M059J (cell line): ENCODE data around the gene DAZAP2. TPM values are rescaled to one million over a fixed set of nuclear protein-coding genes. Genes with fewer than 3 reads are reported as not detected.
"Not testable (repeated sequence)": the region's sequence is repeated elsewhere in the genome, so short reads cannot be mapped to it uniquely, and the experiment has no call there.

ENCODE experiments used
- DNase-seq: peaks from one replicate; pipeline ENCODE4 v3.0.0-alpha.2; 2012; ENCODE audit warnings: low read depth
- total RNA-seq: library from RNA; depleted of rRNA; stranded (reverse); fragments of >200 nt; shearing (Covaris generic); gene quantifications from 2 replicates; pipeline ENCODE4 v1.2.3, GENCODE V29; 2014

DAZAP2 gene
- total RNA-seq, 1 experiment from 2014 or later = 480 TPM

GRCh38 chr12:51247523-51248206 lies 9.0 kb downstream of the DAZAP2 start:
- DNase-seq = no peak

GRCh38 chr12:51253276-51253675 lies 14.7 kb downstream of the DAZAP2 start:
- DNase-seq = no peak

- peak; percentile 22 for DNase-seq
Observed at GRCh38 chr12:51254536-51254935, 15.9 kb downstream of the DAZAP2 start.

- DNase-seq = not testable (repeated sequence)
Observed at GRCh38 chr12:51259600-51259999, 21.0 kb downstream of the DAZAP2 start.

- peak; percentile 65 for DNase-seq
Observed at GRCh38 chr12:51262758-51263177, 24.1 kb downstream of the DAZAP2 start.

GRCh38 chr12:51263341-51263740 lies 24.7 kb downstream of the DAZAP2 start:
- DNase-seq = no peak

GRCh38 chr12:51264297-51264696 lies 25.7 kb downstream of the DAZAP2 start:
- DNase-seq = no peak

- no peak for DNase-seq
Observed at GRCh38 chr12:51265024-51265423, 26.4 kb downstream of the DAZAP2 start.

GRCh38 chr12:51269174-51270066 lies 30.8 kb downstream of the DAZAP2 start:
- DNase-seq = peak; percentile 47

GRCh38 chr12:51270067-51270950 lies 31.7 kb downstream of the DAZAP2 start, which contains the start of gene SMAGP:
Gene SMAGP (minus strand): TSS chr12:51270415. CDS start chr12:51269278, 1,137 bp downstream.
- DNase-seq = peak; percentile 60

- DNase-seq = peak; percentile 89
Observed at GRCh38 chr12:51270951-51271518, 32.4 kb downstream of the DAZAP2 start.

GRCh38 chr12:51272810-51273209 lies 34.2 kb downstream of the DAZAP2 start:
- not testable (repeated sequence) for DNase-seq

- DNase-seq = no peak
Observed at GRCh38 chr12:51275088-51275487, 36.5 kb downstream of the DAZAP2 start.

- DNase-seq = no peak
Observed at GRCh38 chr12:51281202-51281924, 42.7 kb downstream of the DAZAP2 start.

- DNase-seq = no peak
Observed at GRCh38 chr12:51285843-51286242, 47.2 kb downstream of the DAZAP2 start.

GRCh38 chr12:51291603-51292513 lies 53.2 kb downstream of the DAZAP2 start:
- not testable (repeated sequence) for DNase-seq
